Calu3 (cell line): ENCODE data around the gene CBR3. TPM values are rescaled to one million over a fixed set of nuclear protein-coding genes. Genes with fewer than 3 reads are reported as not detected.
"Not testable (repeated sequence)": the region's sequence is repeated elsewhere in the genome, so short reads cannot be mapped to it uniquely, and the experiment has no call there.

Source experiments
- BruUV-seq: library from RNA; stranded (reverse); fragments of 400-500 nt; replicated peaks from 2 replicates; lab custom pipeline; 2021; lab: Mats Ljungman, UMichigan
- CTCF ChIA-PET: fragments of 300-600 bp; sonication (Branson Sonifier 250); formaldehyde crosslinking; loops from one replicate; lab custom pipeline; 2022; ENCODE audit warnings: antibody characterized with exemption; lab: Charles Lee
- DNase-seq: peaks from one replicate; pipeline ENCODE4 v3.0.0; 2022
- H3K27ac Mint-ChIP-seq: one replicate; pipeline ENCODE4 v1.8.0; 2022; ENCODE audit warnings: mixed read lengths; ENCODE audit not compliant: unreplicated experiment
- H3K27me3 Mint-ChIP-seq: one replicate; pipeline ENCODE4 v1.8.0; 2022; ENCODE audit warnings: mixed read lengths; ENCODE audit not compliant: unreplicated experiment
- H3K36me3 Mint-ChIP-seq: one replicate; pipeline ENCODE4 v1.8.0; 2022; ENCODE audit warnings: mild to moderate bottlenecking, moderate library complexity, mixed read lengths; ENCODE audit not compliant: insufficient read depth, unreplicated experiment
- H3K4me1 Mint-ChIP-seq: one replicate; pipeline ENCODE4 v1.8.0; 2022; ENCODE audit warnings: mild to moderate bottlenecking, low read depth, mixed read lengths; ENCODE audit not compliant: unreplicated experiment
- H3K4me3 Mint-ChIP-seq: one replicate; pipeline ENCODE4 v1.8.0; 2022; ENCODE audit warnings: mild to moderate bottlenecking, low read depth, moderate library complexity, mixed read lengths; ENCODE audit not compliant: unreplicated experiment
- H3K9me3 Mint-ChIP-seq: one replicate; pipeline ENCODE4 v1.8.0; 2022; ENCODE audit warnings: low read depth, mixed read lengths; ENCODE audit not compliant: unreplicated experiment
- CTCF ChIP-seq: fragments of 200-600 bp; IDR thresholded peaks from one replicate; pipeline ENCODE4 v1.8.0; 2022; ENCODE audit warnings: antibody characterized with exemption; ENCODE audit not compliant: unreplicated experiment
- intact Hi-C: fragments of 100-400 bp; cut with micrococcal nuclease; formaldehyde crosslinking; loops from one replicate; pipeline ENCODE4 v1.10.0; 2022; ENCODE audit not compliant: unreplicated experiment
- total RNA-seq: library from RNA; stranded (reverse); gene quantifications from 2 replicates; pipeline ENCODE4 v1.2.3, GENCODE V29; 2022

The CBR3 gene
- total RNA-seq, 1 experiment from 2014 or later, result 2.8 TPM

DNA sequence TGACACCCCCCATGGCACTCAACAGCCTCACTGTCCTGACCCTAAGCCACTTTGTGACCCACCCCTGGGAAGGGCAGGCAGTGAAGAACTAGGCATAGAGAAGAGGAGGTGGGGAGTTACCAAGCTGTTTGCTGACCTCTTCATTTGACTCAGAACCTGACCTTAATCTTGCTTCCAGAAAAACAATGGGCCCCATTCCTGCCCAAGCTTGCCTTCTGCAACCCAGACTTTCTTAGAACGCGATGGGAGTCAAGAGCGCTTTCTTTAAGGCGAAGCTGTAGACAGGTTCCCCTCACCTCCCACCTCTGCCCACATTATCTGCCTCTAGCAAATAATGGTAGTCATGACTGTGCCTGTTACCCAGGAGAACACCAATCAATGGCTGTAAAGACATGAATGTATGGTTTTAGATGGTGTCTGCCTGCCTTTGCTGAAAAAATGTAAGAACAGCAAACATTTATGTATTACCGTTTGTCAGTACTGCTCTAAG is 8.2 kb upstream of the CBR3 start:
- peaks cover 10% of the 10 kb centered on the region for H3K4me1 Mint-ChIP-seq
- intact Hi-C loops, result no loop called here
- no peak overlapping the region for H3K4me3 Mint-ChIP-seq
- H3K36me3 Mint-ChIP-seq, result peaks cover 17% of the 10 kb centered on the region
- no TSS peak for BruUV-seq
- CTCF ChIA-PET, result no interaction called here
- no peaks in the 10 kb centered on the region for H3K9me3 Mint-ChIP-seq
- H3K27ac Mint-ChIP-seq, result no peak overlapping the region
- no peaks in the 10 kb centered on the region for H3K27me3 Mint-ChIP-seq
- no peak for TF ChIP-seq CTCF
- DNase-seq, result no peak

DNA sequence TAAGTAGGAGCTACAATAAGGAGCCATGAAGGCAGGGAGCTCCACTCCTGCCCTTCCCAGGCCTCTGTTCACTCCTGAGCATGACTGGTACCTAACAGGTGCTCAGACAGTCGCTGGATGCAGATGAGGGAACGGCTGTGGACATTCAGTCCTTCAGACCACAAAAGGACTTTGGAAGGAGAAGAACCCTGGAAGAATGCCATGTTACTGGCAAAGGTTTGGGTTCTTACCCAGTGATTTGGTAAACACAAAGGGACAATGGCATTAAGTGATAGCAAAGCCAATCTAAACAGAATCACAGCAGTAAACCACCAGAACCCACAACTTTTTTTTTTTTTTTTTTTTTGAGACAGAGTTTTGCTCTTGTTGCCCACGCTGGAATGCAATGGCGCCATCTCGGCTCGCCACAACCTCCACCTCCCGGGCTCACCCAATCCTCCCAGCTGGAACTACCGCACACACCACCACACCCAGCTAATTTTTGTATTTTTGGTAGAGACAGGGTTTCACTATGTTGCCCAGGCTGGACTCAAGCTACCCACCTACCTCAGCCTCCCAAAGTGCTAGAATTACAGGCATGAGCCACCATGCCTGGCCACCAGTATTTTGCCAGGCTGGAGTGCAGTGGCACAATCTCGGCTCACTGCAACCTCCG is 7.5 kb upstream of the CBR3 start:
- Mint-ChIP-seq H3K36me3 (peaks cover 17% of the 10 kb centered on the region), H3K27me3 (no peaks in the 10 kb centered on the region), H3K9me3 (no peaks in the 10 kb centered on the region), H3K27ac (no peak overlapping the region), H3K4me3 (no peak overlapping the region), H3K4me1 (peaks cover 10% of the 10 kb centered on the region)
- DNase-seq, result no peak
- BruUV-seq, result no TSS peak
- intact Hi-C loops, result no loop called here
- CTCF ChIA-PET, result interaction anchor here (0.7 kb wide), 1 partner anchor 77 kb away, joined by 3 read pairs; no protein-coding TSS in a partner anchor
- no peak for TF ChIP-seq CTCF

- no peak overlapping the region for H3K4me3 Mint-ChIP-seq
- peaks cover 10% of the 10 kb centered on the region for H3K4me1 Mint-ChIP-seq
- no peaks in the 10 kb centered on the region for H3K9me3 Mint-ChIP-seq
- H3K36me3 Mint-ChIP-seq, result peaks cover 17% of the 10 kb centered on the region
- intact Hi-C loops, result no loop called here
- no peak for DNase-seq
- no peak overlapping the region for H3K27ac Mint-ChIP-seq
- CTCF ChIA-PET, result interaction anchor here (0.7 kb wide), 1 partner anchor 76 kb away, joined by 3 read pairs; no protein-coding TSS in a partner anchor
- TF ChIP-seq CTCF, result no peak
- no peaks in the 10 kb centered on the region for H3K27me3 Mint-ChIP-seq
- no TSS peak for BruUV-seq
Measured at GRCh38 chr21:36127977-36128376, 6.9 kb upstream of the CBR3 start.

DNA sequence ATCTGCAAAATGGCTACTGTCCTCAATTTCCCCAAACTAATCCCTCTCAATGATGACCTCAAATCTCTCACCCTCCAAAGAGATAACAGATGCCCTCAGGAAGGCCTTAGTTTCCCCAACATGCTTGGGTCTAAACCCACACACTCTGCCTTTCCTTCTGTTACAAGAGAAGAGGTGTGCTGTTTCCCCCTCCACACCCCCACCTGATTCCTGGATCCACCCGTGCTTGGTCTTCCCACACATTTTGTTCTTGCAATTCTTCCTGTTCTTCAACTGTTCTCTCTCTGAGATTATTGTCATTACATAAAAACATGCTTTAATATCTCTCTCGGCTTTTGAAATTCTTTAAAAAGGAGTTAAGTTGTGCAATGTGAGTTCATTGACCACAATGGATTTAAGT is 5.7 kb upstream of the CBR3 start:
- Mint-ChIP-seq H3K27ac (no peak overlapping the region), H3K27me3 (no peaks in the 10 kb centered on the region), H3K4me1 (peaks cover 10% of the 10 kb centered on the region), H3K9me3 (no peaks in the 10 kb centered on the region), H3K36me3 (peaks cover 17% of the 10 kb centered on the region), H3K4me3 (no peak overlapping the region)
- DNase-seq, result no peak
- intact Hi-C loops, result no loop called here
- BruUV-seq, result no TSS peak
- CTCF ChIA-PET, result no interaction called here
- no peak for TF ChIP-seq CTCF

DNA sequence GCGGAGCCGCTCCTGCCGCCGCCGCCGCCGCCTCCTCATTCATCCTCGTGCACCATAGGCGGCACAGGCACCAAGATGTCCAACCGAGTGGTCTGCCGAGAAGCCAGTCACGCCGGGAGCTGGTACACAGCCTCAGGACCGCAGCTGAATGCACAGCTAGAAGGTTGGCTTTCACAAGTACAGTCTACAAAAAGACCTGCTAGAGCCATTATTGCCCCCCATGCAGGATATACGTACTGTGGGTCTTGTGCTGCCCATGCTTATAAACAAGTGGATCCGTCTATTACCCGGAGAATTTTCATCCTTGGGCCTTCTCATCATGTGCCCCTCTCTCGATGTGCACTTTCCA is 4.5 kb upstream of the CBR3 start:
- CTCF ChIA-PET, H3K4me1 Mint-ChIP-seq, DNase-seq, intact Hi-C loops, BruUV-seq, H3K27ac Mint-ChIP-seq, H3K9me3 Mint-ChIP-seq, H3K27me3 Mint-ChIP-seq: not testable (repeated sequence)
- Mint-ChIP-seq H3K4me3 (peak overlapping the region; percentile 68), H3K36me3 (peaks cover 22% of the 10 kb centered on the region)

- H3K4me3 Mint-ChIP-seq, result peak overlapping the region; percentile 68
Measured at GRCh38 chr21:36130839-36131238, 4.0 kb upstream of the CBR3 start.

More at GRCh38 chr21:36130839-36131238, 4.0 kb upstream of the CBR3 start:
- H3K27ac Mint-ChIP-seq, H3K9me3 Mint-ChIP-seq, DNase-seq, H3K4me1 Mint-ChIP-seq, BruUV-seq, CTCF ChIA-PET, intact Hi-C loops, H3K27me3 Mint-ChIP-seq: not testable (repeated sequence)
- peaks cover 22% of the 10 kb centered on the region for H3K36me3 Mint-ChIP-seq
